Measurements from ENCODE around the gene VGLL2. TPM values are rescaled to one million over a fixed set of nuclear protein-coding genes. Genes with fewer than 3 reads are reported as not detected.

Gene VGLL2
- total and polyA plus RNA-seq, 2 of the 13 experiments (the other 11 are each of a cell fraction or from before 2014, with no cell fraction given) = not detected

DNA sequence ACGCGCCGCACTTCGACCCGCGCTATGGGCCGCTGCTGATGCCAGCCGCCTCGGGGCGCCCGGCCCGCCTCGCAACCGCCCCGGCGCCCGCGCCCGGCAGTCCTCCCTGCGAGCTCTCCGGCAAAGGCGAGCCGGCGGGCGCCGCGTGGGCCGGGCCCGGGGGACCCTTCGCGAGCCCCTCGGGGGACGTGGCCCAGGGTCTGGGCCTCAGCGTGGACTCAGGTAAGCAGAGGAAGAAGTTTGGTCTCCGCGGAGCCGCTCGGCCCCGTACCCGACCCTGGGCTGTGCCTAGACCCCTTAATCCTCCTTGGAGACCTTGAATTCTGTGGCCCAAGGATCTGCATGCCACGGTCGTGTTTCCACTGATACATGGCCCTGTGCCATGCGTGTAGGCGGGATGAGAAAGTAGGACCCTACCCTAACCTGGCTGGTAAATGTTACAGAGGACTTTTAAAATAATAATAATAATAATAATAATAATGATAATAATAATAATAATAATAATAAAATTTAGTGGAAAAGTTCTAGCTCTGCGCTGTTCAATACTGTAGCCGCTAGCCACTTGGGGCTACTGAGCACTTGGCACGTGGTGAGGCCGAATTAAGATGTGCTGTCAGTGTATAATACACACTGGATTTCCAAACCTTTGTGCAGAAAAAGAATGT lies 5.6 kb downstream of the VGLL2 start (continued):
- TF ChIP-seq FOXO1 (CRISPR knock-in tag; IDR thresholded peaks at IDR 0.05) (no peak), ATF6 (CRISPR knock-in tag; conservative IDR thresholded peaks at IDR 0.05) (no peak)

DNA sequence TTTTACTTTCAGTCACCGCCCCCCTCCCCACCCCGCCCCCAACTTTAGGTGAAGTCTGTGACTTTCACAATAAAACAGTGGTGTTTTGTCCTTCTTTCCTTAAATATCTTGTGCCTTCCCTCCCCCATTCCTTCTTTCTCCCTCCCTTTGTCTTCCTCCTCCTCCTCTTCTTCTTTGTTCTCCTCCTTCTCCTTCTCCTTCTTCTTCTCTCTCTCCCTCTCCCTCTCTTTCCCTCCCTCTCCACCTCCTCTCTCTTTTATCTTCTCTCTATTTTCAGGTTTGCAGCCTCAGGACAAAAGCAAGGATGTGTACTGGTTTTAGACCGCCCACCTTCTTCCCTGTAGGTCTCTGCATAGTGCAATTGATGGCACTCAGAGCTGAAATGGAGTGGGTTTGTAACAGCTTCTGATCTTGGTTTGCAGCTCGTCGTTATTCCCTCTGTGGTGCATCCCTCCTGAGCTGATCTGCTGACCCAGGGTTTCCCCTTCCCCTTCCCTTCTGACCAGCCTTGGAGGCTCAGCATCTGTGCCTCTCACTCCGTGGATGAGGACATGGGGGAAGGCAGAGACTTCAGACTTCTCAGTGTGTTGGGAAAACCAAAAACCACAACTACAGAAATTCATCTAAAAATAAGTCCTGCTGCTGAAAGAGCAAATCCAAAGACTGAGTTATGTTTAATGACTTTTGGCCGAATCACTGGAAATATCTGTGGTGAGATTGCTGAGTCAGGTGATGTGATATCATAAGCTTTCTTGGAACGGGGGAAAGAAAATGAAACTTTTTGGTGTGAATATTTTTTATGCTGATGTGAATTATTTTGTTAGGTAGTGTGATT lies 6.9 kb downstream of the VGLL2 start:
- Histone ChIP-seq H3K4me1 (ENCODE audit: insufficient read depth, low read length) (no peaks in the 10 kb centered on the region), H2AFZ (ENCODE audit: low read length) (no peak overlapping the region), H3K27ac (ENCODE audit: extremely low read length, insufficient read depth, low read length) (no peak overlapping the region), H3K4me2 (ENCODE audit: low read depth, low read length) (no peak overlapping the region), H3K27me3 (ENCODE audit: control insufficient read depth in 1 of 2, insufficient read depth in 2 of 2, low read length in 2 of 2) (peaks cover 4 to 54% of the 10 kb centered on the region in 2 experiments; a peak in 4 of 5 replicates), H3K36me3 (replicated peaks in 1 of 2; ENCODE audit: control insufficient read depth in 1 of 2, insufficient read depth in 2 of 2, low read length in 2 of 2) (no peaks in the 10 kb centered on the region), H4K20me1 (ENCODE audit: insufficient read depth, low read length) (no peaks in the 10 kb centered on the region), H3K4me3 (replicated peaks in 1 of 3; ENCODE audit: insufficient read depth in 1 of 3, low read depth in 2 of 3, low read length in 3 of 3) (no peak overlapping the region), H3K9me3 (ENCODE audit: low read length) (no peaks in the 10 kb centered on the region), H3K79me2 (ENCODE audit: insufficient read depth, low read length) (no peaks in the 10 kb centered on the region), H3K9ac (ENCODE audit: insufficient read depth, low read depth, low read length) (no peak overlapping the region)
- ChIA-PET CTCF (ENCODE audit: low intra/inter-chr PET ratio, low total read pairs) (no interaction called here), POLR2A (no interaction called here)
- intact Hi-C loops (cut with micrococcal nuclease; ENCODE audit: unreplicated experiment) = no loop called here
- 2% methylated on average over 8 of the region's 8 CpGs for WGBS (ENCODE audit: low lambda C conversion rate)
- BruUV-seq (replicated peaks) = no TSS peak
- TF ChIP-seq MTF1 (CRISPR knock-in tag; IDR thresholded peaks at IDR 0.05) (no peak), MAFK (conservative IDR thresholded peaks at IDR 0.05 in 1 of 2, IDR thresholded peaks at IDR 0.05 in 1 of 2; ENCODE audit: low read length in 2 of 2) (peak; percentile 58 to 80), MAFF (IDR thresholded peaks at IDR 0.05; ENCODE audit: low read depth, low read length) (peak; percentile 78)
- in situ Hi-C loops (cut with HindIII; ENCODE audit: extremely low pct_ligation_motif_present, low pct_unique_long_range_greater_than_20kb) = no loop called here
- DNase-seq (ENCODE audit: low spot score) = no peak
- no peak for FAIRE-seq
- no peak for ATAC-seq
